T-helper 1 cell (primary cell): ENCODE results near the gene MALAT1.
"Not testable (repeated sequence)": the region's sequence is repeated elsewhere in the genome, so short reads cannot be mapped to it uniquely, and the experiment has no call there.

Experiments used
- DNase-seq, 5 donors: peaks; one replicate each; pipeline ENCODE4 v3.0.0-alpha.2; 2012 to 2020

The MALAT1 gene

GRCh38 chr11:65499713-65500386 lies 1.0 kb downstream of the MALAT1 start:
- no peak for DNase-seq

GRCh38 chr11:65500387-65501185 lies 1.7 kb downstream of the MALAT1 start:
- peak in 1 of 5 donors; percentile 69 for DNase-seq

GRCh38 chr11:65501186-65501471 lies 2.3 kb downstream of the MALAT1 start:
- no peak for DNase-seq

GRCh38 chr11:65501472-65502273 lies 2.8 kb downstream of the MALAT1 start:
- DNase-seq, result peak in 1 of 5 donors; percentile 44

- DNase-seq, result no peak
These were observed 3.4 kb downstream of the MALAT1 start for GRCh38 chr11:65502274-65502554.

- peak in 1 of 5 donors; percentile 56 for DNase-seq
These were observed 3.9 kb downstream of the MALAT1 start for GRCh38 chr11:65502555-65503367.

- DNase-seq, result no peak
These were observed 4.6 kb downstream of the MALAT1 start for GRCh38 chr11:65503368-65503948.

GRCh38 chr11:65503949-65504673 lies 5.3 kb downstream of the MALAT1 start:
- DNase-seq, result peak in 1 of 5 donors; percentile 40

- DNase-seq, result no peak
These were observed 6.0 kb downstream of the MALAT1 start for GRCh38 chr11:65504674-65505465.

- DNase-seq, result peak in 1 of 5 donors; percentile 33
These were observed 6.8 kb downstream of the MALAT1 start for GRCh38 chr11:65505466-65506289.

- DNase-seq, result no peak
These were observed 7.5 kb downstream of the MALAT1 start for GRCh38 chr11:65506290-65506771.

- peak in 3 of 5 donors; percentile 24 to 54 (median 46) for DNase-seq
These were observed 8.1 kb downstream of the MALAT1 start for GRCh38 chr11:65506772-65507505.

- not testable (repeated sequence) for DNase-seq
These were observed 13.5 kb downstream of the MALAT1 start for GRCh38 chr11:65512311-65512710.

GRCh38 chr11:65516135-65516968 lies 17.5 kb downstream of the MALAT1 start:
- DNase-seq, result no peak

- DNase-seq, result not testable (repeated sequence)
These were observed 20.2 kb downstream of the MALAT1 start for GRCh38 chr11:65518941-65519549.

- not testable (repeated sequence) for DNase-seq
These were observed 23.1 kb downstream of the MALAT1 start for GRCh38 chr11:65521777-65522521.
